HG03060 (cell line): ENCODE results near the gene SLC9A9.
"Not testable (repeated sequence)": the region's sequence is repeated elsewhere in the genome, so short reads cannot be mapped to it uniquely, and the experiment has no call there.

Source experiments
- ATAC-seq: cut with Tn5 transposase; IDR thresholded peaks from one replicate; pipeline ENCODE4 v1.9.1; 2021; ENCODE audit warnings: low read depth, moderate number of reproducible peaks; ENCODE audit not compliant: unreplicated experiment

Gene SLC9A9

GRCh38 chr3:143313025-143313892 is 535.0 kb downstream of the SLC9A9 start:
- ATAC-seq: no peak

DNA sequence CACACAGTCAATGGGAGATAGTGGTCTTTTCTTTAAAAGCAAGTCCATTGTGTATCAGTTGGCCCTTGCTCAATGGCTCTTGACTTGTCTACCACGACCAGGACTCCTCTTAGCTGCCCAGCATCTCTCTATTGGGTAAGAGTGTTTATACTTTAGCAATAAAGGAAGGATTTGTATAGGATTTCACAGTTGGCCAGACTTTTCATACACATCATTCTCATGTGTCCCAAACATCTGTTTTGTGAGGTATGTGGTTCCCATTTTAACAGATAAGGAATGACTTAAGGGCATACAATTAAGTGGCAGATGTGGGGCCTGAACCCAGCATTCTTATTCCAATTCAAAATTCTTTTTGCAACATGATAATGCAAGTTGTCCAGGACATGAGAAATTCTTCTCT is 537.2 kb downstream of the SLC9A9 start:
- no peak for ATAC-seq

DNA sequence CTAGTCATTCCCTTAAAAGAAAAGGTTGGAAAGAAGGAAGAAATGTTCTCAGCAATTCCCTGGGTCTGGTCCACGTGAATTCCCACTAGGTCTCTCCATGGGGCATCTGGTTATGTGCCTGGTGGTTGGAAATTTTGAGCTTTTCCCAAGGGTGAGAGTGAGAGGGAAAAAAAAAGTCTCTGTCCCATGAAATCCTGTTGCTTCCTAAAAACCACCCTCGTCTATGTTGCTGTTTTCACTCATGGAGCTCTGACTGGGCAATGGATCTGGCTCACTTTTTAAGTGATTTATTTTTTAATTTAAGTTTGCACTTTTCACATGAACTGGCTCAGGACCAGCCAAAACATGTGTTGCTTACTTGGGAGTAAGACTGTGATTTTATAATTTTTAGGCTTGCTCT is 538.6 kb downstream of the SLC9A9 start:
- ATAC-seq: no peak

DNA sequence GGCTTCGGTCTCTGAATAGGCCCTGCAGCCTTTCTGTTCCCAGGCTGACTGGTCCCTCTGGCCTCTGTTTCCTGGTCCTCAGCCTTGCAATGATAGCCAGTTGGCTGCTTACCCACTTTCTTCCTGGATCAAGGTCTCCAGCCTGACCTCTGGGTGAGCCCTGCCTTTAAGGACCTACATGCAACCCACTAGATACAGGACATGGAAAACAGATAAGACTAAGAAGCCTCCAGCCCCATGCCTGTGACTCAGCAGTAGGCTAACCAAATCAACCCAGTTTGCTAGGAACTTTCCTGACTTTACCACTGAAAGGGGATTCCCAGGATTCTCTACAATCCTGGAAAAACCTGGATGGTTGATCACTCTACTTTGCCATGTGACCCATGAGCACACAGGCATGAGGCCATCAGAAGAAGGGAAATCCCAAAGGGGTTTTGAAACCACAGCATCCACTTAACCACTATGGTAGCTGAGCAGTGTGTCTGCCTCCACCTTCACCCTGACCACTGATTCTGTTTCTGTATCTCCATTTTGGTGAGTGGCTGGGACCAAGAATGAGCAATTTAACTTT is 540.6 kb downstream of the SLC9A9 start:
- ATAC-seq: no peak

DNA sequence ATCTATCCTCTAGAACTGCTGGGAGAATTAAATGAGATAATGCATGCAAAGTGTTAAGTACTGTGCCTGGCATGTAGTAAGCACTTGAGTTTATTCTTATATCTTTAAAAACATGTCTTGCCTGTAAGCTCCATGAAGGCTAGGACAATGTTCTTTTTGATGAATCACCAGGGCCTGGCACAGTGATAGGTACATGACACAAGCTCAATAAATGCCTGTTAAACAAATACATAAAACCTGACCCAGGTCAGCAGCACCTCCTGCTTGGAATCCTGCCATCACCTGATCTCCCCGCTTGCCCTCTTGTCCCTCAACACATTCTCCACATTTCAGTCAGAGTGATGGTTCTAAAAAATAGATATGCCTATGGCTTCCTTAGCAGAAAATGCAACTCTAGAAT is 541.9 kb downstream of the SLC9A9 start:
- no peak for ATAC-seq

DNA sequence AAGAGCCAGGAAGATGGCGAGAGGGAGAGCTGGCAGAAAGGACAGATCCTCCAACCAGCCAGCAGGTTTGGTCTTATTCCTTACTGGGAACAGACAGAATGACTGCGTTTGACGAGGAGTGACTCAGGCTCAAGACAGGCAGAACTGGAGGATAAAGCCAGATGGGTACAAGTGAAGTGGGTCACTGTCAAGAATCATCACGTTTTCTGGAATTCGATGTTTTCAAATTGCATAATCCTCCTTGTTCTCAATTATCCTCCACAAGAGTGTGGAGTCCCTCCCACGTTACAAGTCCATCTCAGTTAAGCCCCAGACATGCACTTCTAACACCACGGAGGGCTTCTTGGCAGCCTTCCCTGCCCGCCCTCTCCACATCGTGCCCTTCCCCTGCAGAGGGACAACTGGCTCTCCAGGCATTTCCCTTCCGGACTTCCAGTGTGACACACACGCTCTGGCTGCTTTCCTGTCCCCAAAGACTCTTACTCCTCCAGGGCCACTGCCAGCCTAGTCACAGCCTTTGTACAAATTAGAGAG is 545.6 kb downstream of the SLC9A9 start:
- ATAC-seq: no peak

DNA sequence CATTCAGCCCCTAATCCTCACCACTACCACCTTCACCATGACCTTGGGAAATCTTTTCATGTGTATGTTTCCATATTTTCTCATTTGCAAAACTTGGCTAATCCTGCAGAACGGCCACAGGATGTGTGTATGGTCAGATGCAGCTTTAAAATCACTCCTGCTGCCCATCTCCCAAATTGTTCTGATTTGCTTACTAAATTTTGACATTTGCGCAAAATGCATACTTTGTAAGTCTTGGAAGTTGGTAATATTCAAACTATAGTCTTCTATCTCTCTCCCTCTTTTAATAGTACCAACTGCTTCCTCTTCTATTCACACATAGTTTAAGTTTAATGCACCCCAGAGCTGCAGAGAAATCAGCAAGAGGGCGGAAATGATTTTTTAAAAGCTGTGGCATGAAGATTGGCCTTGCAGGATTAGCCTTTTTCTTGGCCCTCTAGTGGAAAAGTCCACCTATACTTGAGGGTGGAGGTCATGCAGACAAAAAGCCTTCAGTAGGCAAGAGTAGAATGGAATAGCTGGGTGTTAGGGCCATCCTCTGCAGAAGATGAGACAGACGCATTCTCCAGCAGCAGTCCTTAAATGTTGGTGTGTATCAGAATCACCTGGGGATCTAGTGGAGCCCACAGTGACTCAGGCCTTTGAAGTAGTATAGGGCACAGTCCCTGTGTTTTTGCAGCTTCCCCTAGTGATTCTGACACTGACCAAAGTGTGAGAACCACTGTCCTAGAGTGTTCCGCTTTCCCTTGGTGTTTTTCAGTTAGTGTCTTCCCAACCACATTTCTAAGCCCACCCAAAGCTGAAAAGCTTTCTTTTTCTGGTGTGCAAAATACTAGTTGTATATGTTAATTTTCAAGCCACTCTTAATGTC is 547.0 kb downstream of the SLC9A9 start:
- ATAC-seq: no peak

DNA sequence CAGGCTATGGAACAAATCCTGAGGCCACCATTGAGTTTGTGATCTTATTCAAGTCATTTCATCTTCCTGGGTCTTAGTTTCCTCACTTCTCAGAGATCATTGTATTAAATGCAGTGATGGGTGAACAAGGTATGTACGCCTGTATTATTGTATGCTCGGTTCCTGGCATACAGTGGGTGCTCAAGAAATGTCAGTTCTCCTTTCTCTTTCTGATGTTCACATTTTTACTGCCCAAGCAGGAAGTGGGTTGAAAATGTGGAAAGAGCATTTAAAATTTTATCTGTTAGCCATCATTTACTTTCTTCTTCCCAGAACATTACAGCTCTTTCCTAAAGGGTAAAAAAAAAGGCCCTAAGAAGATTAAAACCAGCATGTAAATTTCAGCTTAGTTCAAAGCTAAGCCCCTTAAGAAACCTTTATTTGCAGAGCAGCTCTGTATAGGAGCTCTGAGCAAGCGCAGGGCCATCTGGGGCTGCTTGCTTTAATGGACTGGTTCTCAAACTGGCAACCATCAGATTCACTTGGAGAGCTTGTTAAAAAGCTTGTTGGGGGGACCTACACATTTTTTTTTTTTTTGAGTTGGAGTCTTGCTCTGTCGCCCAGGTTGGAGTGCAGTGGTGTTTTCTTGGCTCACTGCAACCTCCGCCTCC is 549.3 kb downstream of the SLC9A9 start:
- no peak for ATAC-seq

- ATAC-seq: no peak
These were observed 549.9 kb downstream of the SLC9A9 start for GRCh38 chr3:143298380-143298779.

GRCh38 chr3:143295201-143296080 is 552.8 kb downstream of the SLC9A9 start:
- ATAC-seq: no peak

GRCh38 chr3:143294188-143294587 is 554.1 kb downstream of the SLC9A9 start:
- peak; percentile 47 for ATAC-seq

DNA sequence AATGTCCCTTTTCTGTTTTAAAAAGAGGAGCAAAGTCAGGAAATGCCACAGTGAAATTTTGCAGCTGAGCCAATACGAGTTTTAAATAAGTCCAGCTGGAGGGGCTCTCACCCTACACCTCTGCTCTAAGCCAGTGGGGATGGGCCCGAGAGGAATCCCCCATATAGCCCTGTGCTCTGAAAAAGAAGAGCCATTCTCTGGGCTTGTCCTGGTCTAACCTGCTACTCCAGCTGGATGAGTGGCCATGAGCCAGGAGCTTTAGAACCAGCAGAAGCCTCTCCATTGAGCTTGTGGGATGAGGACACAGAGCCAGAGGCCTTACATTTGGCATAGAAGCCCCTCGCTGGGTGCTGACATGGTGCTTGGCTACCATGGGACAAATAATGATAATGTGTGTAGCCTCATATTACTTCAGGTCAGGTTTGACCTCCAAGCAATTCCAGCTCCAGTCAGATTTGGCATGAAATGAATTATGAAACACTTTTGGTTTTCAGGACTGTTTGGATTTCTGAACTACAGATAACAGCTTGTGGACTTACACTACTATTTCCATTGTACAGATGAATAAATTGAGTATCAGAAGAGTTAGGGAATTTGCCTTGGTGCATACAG is 556.3 kb downstream of the SLC9A9 start:
- no peak for ATAC-seq

DNA sequence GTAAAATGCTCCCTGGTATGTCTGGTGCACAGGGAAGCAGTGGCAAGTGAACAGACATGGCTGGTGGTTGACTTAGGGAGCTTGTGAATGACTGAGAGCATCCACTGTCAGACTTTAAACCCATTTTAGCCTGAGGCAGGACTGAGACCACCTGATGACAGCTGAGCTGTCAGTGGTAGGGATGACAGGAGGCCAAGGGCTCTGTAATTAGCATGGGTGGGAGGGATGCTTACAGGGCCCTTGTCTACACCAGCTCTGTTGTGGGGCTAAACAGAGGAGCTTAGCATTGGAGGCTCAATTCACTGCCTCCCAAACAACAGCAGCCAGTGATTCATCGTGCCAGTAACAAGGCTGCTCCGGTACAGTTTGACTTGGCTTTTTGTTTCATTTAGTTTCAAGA is 559.3 kb downstream of the SLC9A9 start:
- no peak for ATAC-seq

DNA sequence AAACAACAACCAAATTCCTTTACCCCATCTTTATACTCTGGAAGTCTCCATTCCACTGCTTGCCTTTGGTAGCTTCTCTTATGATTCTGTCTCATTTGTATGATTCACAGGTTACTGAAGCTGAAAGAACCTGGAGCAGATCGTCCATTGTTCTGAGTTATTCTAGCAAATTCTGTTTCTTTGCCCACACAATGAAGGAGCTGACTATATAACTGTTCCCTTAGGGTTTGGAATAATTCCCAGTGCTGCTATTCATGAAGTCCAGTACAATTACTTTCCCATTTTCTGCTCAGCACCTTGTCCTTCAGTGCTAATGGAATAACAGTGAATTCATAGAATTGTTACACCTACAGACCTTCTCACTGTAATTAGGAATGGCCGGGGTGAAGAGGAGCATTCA is 560.9 kb downstream of the SLC9A9 start:
- no peak for ATAC-seq

DNA sequence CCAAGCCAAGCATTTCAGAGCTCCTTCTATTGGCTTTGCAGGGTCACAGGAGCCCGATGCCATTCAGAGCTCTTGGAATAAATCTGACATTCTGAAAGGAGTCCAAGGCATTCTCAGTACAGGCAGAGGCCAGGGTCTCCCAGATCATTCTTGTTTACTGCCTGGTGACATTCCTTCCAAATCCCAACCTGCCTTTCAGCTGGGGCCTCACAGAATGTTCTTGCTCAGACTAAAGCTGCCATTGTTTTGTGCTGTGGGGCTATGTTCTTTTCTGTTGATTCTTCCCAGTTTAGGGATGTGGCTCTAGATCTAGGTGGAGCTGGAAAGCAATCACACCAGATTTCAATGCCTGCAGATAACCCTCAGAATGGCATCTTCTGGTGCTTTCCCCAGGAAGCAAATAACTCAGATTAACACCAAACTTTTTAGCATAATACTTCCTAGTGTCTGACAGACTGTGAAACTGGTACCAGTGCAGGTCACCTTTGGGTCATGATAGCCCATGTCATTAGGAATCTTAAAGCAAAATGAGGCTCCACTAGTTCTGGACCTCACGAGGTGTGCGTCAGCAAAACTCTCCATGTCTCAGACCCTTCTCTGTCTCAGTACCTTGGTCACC is 561.8 kb downstream of the SLC9A9 start:
- no peak for ATAC-seq

DNA sequence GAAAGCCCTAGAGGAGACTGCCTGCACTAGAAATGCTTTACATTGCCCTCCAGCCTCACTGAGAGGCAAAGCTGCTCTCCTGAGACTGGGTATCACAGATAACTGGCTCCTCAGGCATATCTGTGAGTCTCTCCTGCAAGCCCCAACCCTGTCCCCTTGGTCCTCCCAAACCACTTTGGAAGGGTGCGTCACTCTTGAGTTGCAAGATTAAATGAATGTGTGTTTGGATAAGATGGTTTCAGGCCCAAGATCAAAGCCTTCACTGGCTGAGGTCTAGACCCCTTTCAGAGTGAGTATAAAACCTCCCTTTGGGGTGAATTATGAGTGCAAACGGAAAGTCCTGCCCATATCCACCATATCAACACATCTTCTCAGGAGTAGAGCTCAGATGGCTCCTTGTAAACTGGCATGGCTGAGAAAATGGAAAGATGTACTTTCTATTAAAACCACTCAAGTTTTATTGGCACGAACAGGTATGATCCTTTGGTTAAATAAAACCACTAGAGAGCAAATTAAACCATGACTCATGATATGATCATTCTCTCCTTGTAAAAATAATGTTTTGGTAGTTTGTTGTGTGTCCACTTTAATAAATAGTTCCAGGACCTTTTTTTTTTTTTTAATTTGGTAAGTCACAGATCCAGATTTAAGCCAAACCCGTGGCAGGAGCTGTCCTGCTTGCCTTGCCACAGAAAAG is 564.7 kb downstream of the SLC9A9 start:
- no peak for ATAC-seq

DNA sequence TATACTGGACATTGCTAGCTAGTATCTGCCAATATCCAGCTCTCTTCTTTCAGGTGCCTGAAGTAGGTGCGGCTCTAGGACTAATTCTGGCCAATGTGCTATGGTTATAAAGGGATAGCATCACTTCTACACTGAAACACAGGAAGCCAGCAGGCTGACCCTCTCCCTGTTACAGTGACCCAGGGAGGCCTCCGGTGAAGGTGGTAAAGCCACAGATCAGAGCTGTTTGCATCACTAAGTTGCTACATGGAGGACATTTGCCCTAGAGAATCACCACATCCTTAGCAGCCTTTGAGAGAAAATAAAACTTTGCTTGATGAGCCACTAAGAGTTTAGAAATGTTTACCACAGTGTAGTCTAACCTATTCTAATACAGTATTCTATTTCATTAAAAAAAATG is 567.3 kb downstream of the SLC9A9 start:
- no peak for ATAC-seq

- not testable (repeated sequence) for ATAC-seq
These were observed 568.7 kb downstream of the SLC9A9 start for GRCh38 chr3:143279567-143279966.
